OCI-M2 (cell line): Measurements from ENCODE around the gene OR10K2.

Experiments used
- DNase-seq: peaks from one replicate; lab custom pipeline; 2025; ENCODE audit not compliant: unreplicated experiment; lab: John Stamatoyannopoulos, UW

The OR10K2 gene

DNA sequence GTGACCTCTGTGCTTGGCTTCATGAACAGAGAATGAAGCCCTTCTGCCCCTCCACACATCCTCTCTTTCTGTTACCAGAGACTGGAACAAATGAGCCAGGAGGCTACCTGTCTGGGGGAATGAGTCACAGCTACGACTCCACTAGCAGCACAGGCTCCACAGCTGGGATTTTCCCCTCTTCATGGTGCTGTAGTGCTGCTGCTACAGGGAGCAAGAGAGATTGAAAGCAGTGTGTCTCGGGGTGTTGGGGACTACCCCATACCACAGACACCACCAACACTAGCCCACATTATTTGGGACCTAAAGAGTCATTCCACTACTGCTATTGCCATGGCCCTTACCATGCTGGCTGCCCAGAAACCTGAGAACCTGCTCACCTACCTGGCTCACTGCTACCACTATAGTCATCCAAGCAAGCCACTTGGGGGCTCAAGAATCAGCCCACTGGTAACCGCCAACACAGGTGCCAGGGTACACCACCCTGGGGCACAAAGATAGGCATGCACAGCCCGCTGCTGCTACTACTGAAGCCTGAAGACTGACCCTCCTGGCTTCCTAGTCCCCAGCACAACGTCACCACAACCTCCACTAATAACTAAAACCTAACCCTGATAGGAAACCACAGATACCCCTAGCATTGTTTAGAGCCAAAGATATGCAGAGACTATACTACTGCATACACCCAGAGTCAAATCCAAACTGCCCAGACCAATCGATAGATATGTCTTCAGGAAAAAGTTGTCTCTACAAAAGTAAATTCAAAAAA, 54.7 kb downstream of the OR10K2 start:
- DNase-seq: no peak
